ENCODE data around the gene PPP4R2. TPM values are rescaled to one million over a fixed set of nuclear protein-coding genes. Genes with fewer than 3 reads are reported as not detected.

The PPP4R2 gene
- total and polyA plus RNA-seq, 2 experiments from 2014 or later, result 51.0 to 91.4 TPM

DNA sequence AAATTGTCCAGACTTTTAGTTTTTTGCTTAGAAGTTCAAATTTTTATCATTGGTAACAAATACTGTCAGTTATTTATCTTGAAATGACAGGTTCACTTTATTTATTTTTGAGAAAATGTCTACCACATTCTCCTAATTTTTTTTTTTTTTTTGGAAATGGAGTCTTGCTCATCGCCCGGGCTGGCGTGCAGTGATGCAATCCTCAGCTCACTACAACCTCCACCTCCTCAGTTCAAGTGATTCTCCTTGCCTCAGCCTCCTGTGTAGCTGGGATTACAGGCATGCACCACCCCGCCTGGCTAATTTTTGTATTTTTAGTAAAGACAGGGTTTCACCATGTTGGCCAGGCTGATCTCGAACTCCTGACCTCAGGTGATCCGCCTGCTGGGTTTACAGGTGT lies 48.8 kb downstream of the PPP4R2 start:
- no peak for DNase-seq (ENCODE audit: low spot score)
- no peaks in the 10 kb centered on the region for H3K4me1 ChIP-seq (ENCODE audit: insufficient read depth)
- H3K4me3 ChIP-seq, result no peak overlapping the region
- H3K9me3 ChIP-seq (ENCODE audit: low read depth), result no peaks in the 10 kb centered on the region
- H2AFZ ChIP-seq, result no peak overlapping the region
- WGBS (ENCODE audit: low lambda C conversion rate, missing lambda C conversion rate), result 91% methylated on average over 6 of the region's 6 CpGs
- no peak for TF ChIP-seq EZH2phosphoT487 (IDR thresholded peaks at IDR 0.05; ENCODE audit: low read depth, severe bottlenecking, unreplicated experiment)
- TF ChIP-seq, protein P1, sequence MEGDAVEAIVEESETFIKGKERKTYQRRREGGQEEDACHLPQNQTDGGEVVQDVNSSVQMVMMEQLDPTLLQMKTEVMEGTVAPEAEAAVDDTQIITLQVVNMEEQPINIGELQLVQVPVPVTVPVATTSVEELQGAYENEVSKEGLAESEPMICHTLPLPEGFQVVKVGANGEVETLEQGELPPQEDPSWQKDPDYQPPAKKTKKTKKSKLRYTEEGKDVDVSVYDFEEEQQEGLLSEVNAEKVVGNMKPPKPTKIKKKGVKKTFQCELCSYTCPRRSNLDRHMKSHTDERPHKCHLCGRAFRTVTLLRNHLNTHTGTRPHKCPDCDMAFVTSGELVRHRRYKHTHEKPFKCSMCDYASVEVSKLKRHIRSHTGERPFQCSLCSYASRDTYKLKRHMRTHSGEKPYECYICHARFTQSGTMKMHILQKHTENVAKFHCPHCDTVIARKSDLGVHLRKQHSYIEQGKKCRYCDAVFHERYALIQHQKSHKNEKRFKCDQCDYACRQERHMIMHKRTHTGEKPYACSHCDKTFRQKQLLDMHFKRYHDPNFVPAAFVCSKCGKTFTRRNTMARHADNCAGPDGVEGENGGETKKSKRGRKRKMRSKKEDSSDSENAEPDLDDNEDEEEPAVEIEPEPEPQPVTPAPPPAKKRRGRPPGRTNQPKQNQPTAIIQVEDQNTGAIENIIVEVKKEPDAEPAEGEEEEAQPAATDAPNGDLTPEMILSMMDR (IDR thresholded peaks at IDR 0.05; ENCODE audit: poor library complexity), result no peak
- TF ChIP-seq EZH2 (IDR thresholded peaks at IDR 0.05; ENCODE audit: borderline replicate concordance), result no peak
- no peaks in the 10 kb centered on the region for H3K9me2 ChIP-seq (replicated peaks; ENCODE audit: insufficient read depth)
- H3K4me2 ChIP-seq, result no peak overlapping the region
- no peaks in the 10 kb centered on the region for H3K27me3 ChIP-seq
- no peaks in the 10 kb centered on the region for H3K79me2 ChIP-seq
- H3K27ac ChIP-seq, result no peak overlapping the region
- H4K20me1 ChIP-seq (ENCODE audit: insufficient read depth, poor library complexity, severe bottlenecking), result peaks cover 98% of the 10 kb centered on the region
- H3K36me3 ChIP-seq (replicated peaks; ENCODE audit: insufficient read depth, low read depth), result no peaks in the 10 kb centered on the region

DNA sequence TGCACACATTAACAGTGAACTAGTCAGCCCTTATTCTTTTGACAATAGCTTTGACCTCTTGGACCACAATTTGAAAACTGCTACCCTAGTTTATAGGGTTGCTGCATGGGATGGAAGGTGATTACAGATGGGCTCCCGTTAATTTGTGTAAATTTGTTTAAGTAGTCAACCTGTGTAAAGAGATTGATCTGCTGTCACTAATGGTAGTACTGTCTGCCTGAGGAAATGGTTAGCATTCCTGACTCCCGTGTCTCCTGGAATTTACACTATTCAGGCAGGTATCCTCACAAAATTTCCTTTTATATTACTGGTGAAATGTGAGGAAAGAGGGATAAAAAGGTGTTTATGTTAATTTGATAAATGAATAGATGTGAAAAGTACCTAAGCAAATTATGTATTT lies 49.6 kb downstream of the PPP4R2 start:
- TF ChIP-seq, protein P1 (IDR thresholded peaks at IDR 0.05; ENCODE audit: poor library complexity), result no peak
- no peak for TF ChIP-seq EZH2phosphoT487 (IDR thresholded peaks at IDR 0.05; ENCODE audit: low read depth, severe bottlenecking, unreplicated experiment)
- no peak for TF ChIP-seq EZH2 (IDR thresholded peaks at IDR 0.05; ENCODE audit: borderline replicate concordance)
- 11% methylated on average over 2 of the region's 2 CpGs for WGBS (ENCODE audit: low lambda C conversion rate, missing lambda C conversion rate)
- Histone ChIP-seq H3K4me2 (no peak overlapping the region), H4K20me1 (ENCODE audit: insufficient read depth, poor library complexity, severe bottlenecking) (peaks cover 98% of the 10 kb centered on the region), H3K4me1 (ENCODE audit: insufficient read depth) (no peaks in the 10 kb centered on the region), H3K27ac (no peak overlapping the region), H3K4me3 (no peak overlapping the region), H3K9me2 (replicated peaks; ENCODE audit: insufficient read depth) (no peaks in the 10 kb centered on the region), H2AFZ (no peak overlapping the region), H3K9me3 (ENCODE audit: low read depth) (no peaks in the 10 kb centered on the region), H3K36me3 (replicated peaks; ENCODE audit: insufficient read depth, low read depth) (no peaks in the 10 kb centered on the region), H3K27me3 (no peaks in the 10 kb centered on the region), H3K79me2 (no peaks in the 10 kb centered on the region)
- DNase-seq (ENCODE audit: low spot score), result no peak

DNA sequence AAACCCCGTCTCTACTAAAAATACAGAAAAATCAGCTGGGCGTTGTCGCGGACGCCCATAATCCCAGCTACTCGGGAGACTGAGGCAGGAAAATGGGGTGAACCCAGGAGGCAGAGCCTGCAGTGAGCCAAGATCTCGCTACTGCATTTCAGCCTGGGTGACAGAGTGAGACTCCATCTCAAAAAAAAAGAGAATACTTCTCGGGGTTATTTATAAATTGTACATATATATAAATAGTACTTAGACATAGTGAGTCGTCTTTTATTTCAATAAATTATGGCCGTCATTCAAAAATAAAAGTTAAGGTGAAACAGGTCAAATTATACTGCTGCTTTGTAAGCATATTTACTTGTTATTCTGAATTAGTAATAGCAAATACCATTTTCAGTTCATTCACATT lies 52.7 kb downstream of the PPP4R2 start:
- H3K36me3 ChIP-seq (replicated peaks; ENCODE audit: insufficient read depth, low read depth), result no peaks in the 10 kb centered on the region
- DNase-seq (ENCODE audit: low spot score), result no peak
- H3K4me3 ChIP-seq, result no peak overlapping the region
- peaks cover 91% of the 10 kb centered on the region for H4K20me1 ChIP-seq (ENCODE audit: insufficient read depth, poor library complexity, severe bottlenecking)
- no peak overlapping the region for H3K4me2 ChIP-seq
- TF ChIP-seq EZH2 (IDR thresholded peaks at IDR 0.05; ENCODE audit: borderline replicate concordance), result no peak
- TF ChIP-seq EZH2phosphoT487 (IDR thresholded peaks at IDR 0.05; ENCODE audit: low read depth, severe bottlenecking, unreplicated experiment), result no peak
- TF ChIP-seq, protein P1 (IDR thresholded peaks at IDR 0.05; ENCODE audit: poor library complexity), result no peak
- H2AFZ ChIP-seq, result no peak overlapping the region
- H3K9me2 ChIP-seq (replicated peaks; ENCODE audit: insufficient read depth), result no peaks in the 10 kb centered on the region
- WGBS (ENCODE audit: low lambda C conversion rate, missing lambda C conversion rate), result 96% methylated on average over 10 of the region's 10 CpGs
- H3K9me3 ChIP-seq (ENCODE audit: low read depth), result no peaks in the 10 kb centered on the region
- H3K4me1 ChIP-seq (ENCODE audit: insufficient read depth), result peaks cover 12% of the 10 kb centered on the region
- H3K27me3 ChIP-seq, result no peaks in the 10 kb centered on the region
- no peak overlapping the region for H3K27ac ChIP-seq
- no peaks in the 10 kb centered on the region for H3K79me2 ChIP-seq

DNA sequence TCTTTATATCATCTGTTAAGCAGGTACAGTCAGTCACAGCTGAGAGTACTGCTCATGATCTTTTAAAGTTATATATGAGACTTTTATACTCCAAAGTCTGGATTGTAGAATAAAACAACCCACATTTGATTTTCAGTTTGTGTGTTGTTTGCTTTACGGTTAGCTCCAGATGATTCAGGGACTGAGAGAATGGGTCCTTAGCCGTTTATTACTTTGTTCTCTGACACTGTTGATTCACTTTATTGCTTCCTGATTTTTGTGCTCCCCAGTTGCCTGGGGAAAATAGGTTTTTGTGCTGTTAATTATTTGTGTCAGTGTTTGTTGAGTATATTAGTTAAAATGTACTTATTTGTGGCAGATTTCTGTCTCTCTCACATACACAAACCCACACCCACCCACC lies 56.2 kb downstream of the PPP4R2 start:
- Histone ChIP-seq H3K36me3 (replicated peaks; ENCODE audit: insufficient read depth, low read depth) (no peaks in the 10 kb centered on the region), H3K4me2 (no peak overlapping the region), H3K4me1 (ENCODE audit: insufficient read depth) (peaks cover 17% of the 10 kb centered on the region), H3K9me3 (ENCODE audit: low read depth) (no peaks in the 10 kb centered on the region), H3K4me3 (no peak overlapping the region), H4K20me1 (ENCODE audit: insufficient read depth, poor library complexity, severe bottlenecking) (peaks cover 70% of the 10 kb centered on the region), H3K79me2 (peaks cover 14% of the 10 kb centered on the region), H3K27ac (peak overlapping the region; percentile 23), H2AFZ (no peak overlapping the region), H3K27me3 (no peaks in the 10 kb centered on the region), H3K9me2 (replicated peaks; ENCODE audit: insufficient read depth) (no peaks in the 10 kb centered on the region)
- peak; percentile 21 for DNase-seq (ENCODE audit: low spot score)
- TF ChIP-seq, protein P1 (IDR thresholded peaks at IDR 0.05; ENCODE audit: poor library complexity), result no peak
- TF ChIP-seq EZH2phosphoT487 (IDR thresholded peaks at IDR 0.05; ENCODE audit: low read depth, severe bottlenecking, unreplicated experiment), result no peak
- TF ChIP-seq EZH2 (IDR thresholded peaks at IDR 0.05; ENCODE audit: borderline replicate concordance), result no peak
- 34% methylated on average over 2 of the region's 2 CpGs for WGBS (ENCODE audit: low lambda C conversion rate, missing lambda C conversion rate)

All from hepatocyte (in vitro differentiated cells).